Epidermal melanocyte (primary cell): ENCODE results near the gene NPTN.
"Not testable (repeated sequence)": the region's sequence is repeated elsewhere in the genome, so short reads cannot be mapped to it uniquely, and the experiment has no call there.

Experiments used
- DNase-seq: peaks from one replicate; pipeline ENCODE4 v3.0.0; 2011; ENCODE audit warnings: low spot score; ENCODE audit not compliant: insufficient read length

NPTN gene

GRCh38 chr15:73573037-73573436, 60.2 kb downstream of the NPTN start:
- DNase-seq: no peak

GRCh38 chr15:73572296-73572695, 60.9 kb downstream of the NPTN start:
- DNase-seq: no peak

DNA sequence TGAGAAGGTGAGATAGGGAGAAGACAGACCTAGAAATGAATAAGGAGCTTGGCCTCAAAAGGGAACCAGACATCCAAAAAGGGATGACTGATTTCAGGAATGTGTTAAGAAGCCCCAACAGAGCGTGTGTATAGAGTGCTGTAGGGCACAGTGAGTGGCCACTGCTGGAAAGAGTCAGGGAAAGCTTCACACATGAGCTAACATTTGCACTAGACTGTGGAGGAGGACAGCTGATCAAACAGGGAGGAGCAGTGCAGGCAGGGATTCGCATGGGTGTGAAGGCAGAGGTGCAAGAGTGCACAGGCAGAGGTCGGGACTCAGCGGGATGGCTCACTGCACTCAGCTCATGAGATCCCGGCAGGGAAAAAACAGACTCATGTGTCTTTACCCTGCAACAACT, 61.8 kb downstream of the NPTN start:
- DNase-seq: no peak

DNA sequence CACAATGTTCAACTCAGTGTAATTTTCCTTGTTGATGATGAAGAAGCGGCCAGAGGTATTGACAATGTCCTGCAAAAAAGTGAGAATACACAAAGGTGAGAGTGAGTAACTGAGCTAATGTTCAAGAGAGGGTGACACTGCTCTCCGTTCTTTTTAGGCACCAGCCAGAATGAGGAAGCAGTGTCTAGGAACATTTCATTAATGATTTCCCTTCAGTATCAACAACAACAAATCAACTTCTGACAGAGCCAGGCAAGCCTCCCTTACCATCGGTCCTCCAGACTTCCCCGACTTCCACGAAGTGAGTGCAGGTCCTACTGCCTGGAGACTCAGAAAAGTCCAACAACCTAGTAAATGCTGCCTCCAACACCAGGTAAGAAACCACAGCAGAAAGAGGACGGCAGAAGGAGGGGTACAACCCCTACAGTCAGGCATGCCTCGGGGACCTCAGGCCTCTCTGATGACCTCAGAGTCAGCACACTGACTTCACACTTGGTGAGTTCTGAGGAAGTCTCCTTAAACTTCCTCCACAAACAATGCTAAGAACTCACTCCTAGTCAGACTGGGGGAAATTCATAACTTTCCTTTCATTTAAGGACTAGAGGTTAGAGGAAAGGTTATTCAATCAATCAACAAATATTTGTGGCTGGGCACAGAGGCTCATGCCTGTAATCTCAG, 62.7 kb downstream of the NPTN start:
- DNase-seq: no peak

DNA sequence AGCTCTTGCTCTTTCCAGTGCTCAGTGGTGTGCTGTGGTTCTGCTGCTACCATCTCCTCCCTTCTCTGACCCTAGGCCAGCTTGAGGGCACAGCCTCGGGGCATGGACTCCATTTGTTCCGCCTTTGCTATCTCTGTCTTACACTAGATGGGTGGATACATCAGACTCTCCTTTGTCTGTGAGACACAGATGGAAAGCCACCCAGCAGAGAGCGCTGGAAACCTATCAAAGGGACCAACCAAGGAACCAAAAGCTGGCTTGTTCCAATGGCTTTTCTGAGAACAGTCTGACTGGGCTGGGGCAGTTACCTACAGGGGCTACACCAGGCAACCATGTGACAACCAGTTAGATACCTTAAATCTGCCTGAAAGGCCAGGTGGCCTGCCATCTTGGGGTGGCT, 63.8 kb downstream of the NPTN start:
- no peak for DNase-seq

- DNase-seq: no peak
Measured at GRCh38 chr15:73568564-73569280, 64.5 kb downstream of the NPTN start.

DNA sequence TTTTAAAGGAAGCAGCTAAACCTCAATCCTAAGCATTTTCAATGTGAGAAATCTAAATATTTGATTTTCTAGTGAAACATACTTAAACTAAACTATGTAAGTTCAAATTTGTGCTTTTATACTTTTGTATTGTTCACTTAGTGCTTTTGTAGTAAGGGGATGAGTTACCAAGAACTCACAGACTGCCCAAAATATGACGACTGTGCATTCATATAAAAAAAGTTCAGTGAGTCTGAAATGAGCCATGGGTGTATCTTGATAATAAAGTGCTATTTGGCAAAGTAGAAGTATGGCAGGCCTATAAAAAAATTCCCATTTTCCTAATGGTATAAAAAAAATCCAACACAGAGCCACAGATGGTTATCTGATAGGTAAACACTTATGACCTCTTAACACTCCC, 66.2 kb downstream of the NPTN start:
- no peak for DNase-seq

DNA sequence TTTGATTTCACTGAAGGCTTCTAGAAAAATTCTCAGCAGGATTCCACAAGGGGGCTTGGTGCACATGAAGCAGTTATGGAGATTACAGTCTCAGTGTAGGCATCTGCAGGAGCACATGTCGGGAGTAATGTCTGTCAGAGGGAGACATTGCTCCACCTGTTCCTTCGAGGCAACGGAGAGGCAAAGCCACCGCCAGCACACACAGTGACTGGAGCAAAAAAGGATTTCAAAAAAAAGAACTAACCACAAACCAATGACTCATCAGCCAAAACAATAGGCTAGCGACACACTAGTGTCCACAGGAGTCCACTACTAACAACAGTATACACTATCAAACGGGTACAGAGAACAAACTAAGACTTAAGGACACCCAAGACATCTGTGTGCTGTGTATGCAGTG, 68.9 kb downstream of the NPTN start:
- DNase-seq: no peak

GRCh38 chr15:73560501-73561117, 72.6 kb downstream of the NPTN start:
- DNase-seq: no peak

- DNase-seq: no peak
Measured at GRCh38 chr15:73558529-73558928, 74.7 kb downstream of the NPTN start.

DNA sequence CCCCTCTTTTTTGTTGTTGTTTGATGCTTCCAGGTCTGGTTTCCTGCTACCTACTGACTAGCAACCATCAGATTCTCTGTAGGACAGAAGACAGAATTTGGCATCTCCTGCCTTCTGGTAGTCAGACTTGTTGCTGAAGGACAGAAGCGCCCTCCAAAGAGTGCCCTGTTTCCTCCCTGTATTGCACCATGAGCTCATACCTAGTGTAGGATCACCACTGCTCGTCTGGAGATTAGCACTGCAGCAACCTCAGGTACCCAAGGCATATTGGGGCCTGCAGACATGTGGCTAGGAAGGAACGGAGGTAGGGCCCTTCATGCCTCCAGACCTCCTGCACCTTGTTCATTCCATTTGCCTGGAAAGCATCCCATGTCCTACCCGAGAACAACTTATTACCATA, 78.1 kb downstream of the NPTN start:
- DNase-seq: no peak

DNA sequence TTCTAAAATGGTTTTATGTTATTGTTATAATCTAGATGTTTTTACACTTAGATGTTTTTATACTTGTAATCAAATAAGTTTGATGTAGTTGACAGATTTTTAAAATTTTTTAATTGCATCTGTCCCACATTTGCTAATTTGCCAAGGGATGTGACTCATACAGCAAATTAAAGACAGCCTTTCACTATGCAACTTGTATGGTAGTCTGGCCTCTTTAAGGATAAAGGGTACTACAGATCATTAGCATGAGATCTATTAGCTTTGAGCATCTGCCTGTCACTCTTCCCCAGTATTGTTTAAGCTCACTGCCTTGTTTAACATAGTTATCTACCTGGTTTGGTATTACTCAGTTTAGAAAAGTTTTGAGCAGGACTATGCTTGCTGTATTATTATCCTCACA, 83.0 kb downstream of the NPTN start:
- no peak for DNase-seq

DNA sequence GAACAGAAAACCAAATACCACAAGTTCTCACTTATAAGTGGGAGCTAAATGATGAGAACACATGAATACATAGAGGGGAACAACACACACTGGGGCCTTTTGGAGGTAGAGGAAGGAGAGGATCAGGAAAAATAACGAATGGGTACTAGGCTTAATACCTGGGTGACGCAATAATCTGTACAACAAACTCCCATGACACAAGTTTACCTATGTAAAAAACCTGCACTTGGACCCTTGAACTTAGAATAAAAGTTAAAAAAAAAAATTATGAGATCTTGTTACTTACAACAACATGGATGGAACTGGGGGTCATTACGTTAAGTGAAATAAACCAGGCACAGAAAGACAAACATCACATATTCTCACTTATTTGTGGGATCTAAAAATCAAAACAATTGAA, 84.3 kb downstream of the NPTN start:
- not testable (repeated sequence) for DNase-seq

GRCh38 chr15:73541479-73541878, 91.7 kb downstream of the NPTN start:
- DNase-seq: no peak

- no peak for DNase-seq
Measured at GRCh38 chr15:73540161-73540560, 93.0 kb downstream of the NPTN start.

- no peak for DNase-seq
Measured at GRCh38 chr15:73539212-73540128, 93.7 kb downstream of the NPTN start.

DNA sequence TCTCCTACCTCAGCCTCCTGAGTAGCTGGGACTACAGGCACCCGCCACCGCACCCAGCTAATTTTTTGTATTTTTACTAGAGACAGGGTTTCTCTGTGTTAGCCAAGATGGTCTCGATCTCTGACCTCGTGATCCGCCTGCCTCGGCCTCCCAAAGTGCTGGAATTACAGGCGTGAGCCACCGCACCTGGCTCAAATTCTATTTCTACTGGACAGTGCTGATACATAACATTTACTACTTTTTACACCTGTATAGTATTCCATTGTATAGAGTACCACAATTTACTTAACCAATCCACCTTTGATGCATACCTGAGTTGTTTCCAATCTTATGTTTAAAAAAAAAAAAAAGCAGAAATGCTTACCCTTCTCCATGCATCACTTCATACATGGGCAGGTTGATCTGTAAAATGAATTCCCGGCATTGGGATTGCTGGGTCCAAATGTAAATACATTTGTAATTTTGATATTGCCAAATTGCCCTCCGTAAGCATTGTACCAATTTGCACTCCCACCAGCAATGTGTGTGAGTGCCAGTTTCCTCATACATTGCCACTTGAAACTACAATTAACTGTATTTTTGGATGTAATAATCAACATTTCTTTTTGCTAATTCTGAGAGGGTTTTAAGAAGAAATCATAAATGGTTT, 94.5 kb downstream of the NPTN start:
- no peak for DNase-seq

DNA sequence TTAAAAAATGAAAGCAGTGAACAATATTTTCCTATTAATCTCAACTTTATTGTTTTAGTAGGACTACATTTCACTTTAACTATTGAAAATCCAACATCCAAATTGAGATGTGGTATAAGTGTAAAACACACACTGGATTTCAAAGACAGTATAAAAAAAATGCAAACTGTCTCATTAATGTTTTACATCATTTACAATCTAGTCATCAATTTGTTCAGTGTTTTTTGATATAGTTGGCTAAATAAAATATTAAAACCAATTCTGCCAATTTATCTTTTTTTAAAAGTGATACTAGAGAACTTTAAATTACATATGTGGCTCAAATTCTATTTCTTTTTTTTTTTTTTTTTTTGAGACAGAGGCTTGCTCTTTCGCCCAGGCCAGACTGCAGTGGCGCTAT, 95.1 kb downstream of the NPTN start:
- DNase-seq: no peak

- no peak for DNase-seq
Measured at GRCh38 chr15:73530649-73531048, 102.5 kb downstream of the NPTN start.

- DNase-seq: no peak
Measured at GRCh38 chr15:73527598-73527997, 105.6 kb downstream of the NPTN start.

DNA sequence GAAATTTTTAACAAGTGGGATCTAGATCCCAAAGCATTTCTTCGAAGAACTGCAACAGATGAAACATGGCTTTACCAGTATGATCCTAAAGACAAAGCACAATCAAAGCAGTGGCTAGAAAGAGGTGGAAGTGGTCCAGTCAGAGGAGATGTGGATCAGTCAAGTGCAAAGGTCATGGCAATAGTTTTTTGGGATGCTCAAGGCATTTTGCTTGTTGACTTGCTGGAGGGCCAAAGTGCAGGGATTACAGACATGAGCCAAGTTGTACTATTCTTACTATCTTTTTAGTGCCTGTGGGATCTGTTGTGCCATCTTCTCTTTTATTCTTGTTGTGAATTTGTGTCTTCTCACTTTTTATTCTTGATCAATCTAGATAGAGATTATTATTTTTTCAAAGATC, 108.3 kb downstream of the NPTN start:
- no peak for DNase-seq
